Left cardiac atrium (tissue), 4 donors: ENCODE measurements around the gene MYO7A. TPM values are rescaled to one million over a fixed set of nuclear protein-coding genes. Genes with fewer than 3 reads are reported as not detected.

ENCODE experiments used
- ATAC-seq, 2 donors: fragments of 200-7000 bp; cut with Tn5 transposase; one replicate each; pipeline ENCODE4 v1.9.1; 2020; ENCODE audit warnings: mild to moderate bottlenecking in 2 of 2, moderate library complexity in 2 of 2
- DNase-seq: peaks from one replicate; pipeline ENCODE4 v3.0.0-alpha.2; 2020
- intact Hi-C, 2 donors: fragments of 100-400 bp; cut with DNase I; formaldehyde crosslinking; loops; one replicate each; pipeline versions ENCODE4 v1.14.1 to v1.15.1; 2022 to 2023
- total RNA-seq, 2 donors: library from RNA; stranded (reverse); fragmentation: NEBNext Ultra II Directional; extraction: Animal tissue kit (Norgen Biotek cat#: 25700); gene quantifications; one replicate each; pipeline ENCODE4 v1.2.1, GENCODE V29; 2021
- donor health status: DM: no; HTN: yes; CAD: no.
- donor health status: DM: no; HTN: yes; CAD: no; lungs with severe emphysema.
- donor health status: DM: yes; HTN: yes; CAD: no.
- donor health status: Dilated cardiomyopathy.

The MYO7A gene
- total RNA-seq, 2 donors from 2014 or later, result 7.5 to 11.1 TPM

DNA sequence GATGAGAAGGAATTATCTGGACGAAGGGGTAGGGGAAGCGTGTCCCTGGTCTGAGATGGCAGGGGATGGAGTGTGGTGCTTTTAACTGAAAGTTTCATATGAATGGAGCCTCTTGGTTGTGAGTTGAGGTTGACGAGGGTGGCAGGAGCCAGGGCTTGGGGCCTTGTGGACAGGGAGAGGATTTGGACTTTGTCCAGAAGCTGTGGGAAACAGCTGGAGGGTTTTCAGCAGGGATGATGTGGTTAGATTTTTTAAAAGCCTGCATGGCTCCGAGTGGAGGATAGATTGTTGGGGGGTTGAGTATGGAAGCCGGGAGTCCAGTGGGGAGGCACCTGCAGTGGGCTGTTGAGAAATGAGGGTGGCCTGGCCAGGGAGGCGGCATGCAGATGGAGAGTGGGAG is 24.8 kb downstream of the MYO7A start:
- DNase-seq (no peak), ATAC-seq (no peak)
- intact Hi-C loops, result no loop called here

- no peak for DNase-seq
- intact Hi-C loops, result no loop called here
- ATAC-seq, result no peak
Measured at GRCh38 chr11:77153276-77154185, 25.5 kb downstream of the MYO7A start.

DNA sequence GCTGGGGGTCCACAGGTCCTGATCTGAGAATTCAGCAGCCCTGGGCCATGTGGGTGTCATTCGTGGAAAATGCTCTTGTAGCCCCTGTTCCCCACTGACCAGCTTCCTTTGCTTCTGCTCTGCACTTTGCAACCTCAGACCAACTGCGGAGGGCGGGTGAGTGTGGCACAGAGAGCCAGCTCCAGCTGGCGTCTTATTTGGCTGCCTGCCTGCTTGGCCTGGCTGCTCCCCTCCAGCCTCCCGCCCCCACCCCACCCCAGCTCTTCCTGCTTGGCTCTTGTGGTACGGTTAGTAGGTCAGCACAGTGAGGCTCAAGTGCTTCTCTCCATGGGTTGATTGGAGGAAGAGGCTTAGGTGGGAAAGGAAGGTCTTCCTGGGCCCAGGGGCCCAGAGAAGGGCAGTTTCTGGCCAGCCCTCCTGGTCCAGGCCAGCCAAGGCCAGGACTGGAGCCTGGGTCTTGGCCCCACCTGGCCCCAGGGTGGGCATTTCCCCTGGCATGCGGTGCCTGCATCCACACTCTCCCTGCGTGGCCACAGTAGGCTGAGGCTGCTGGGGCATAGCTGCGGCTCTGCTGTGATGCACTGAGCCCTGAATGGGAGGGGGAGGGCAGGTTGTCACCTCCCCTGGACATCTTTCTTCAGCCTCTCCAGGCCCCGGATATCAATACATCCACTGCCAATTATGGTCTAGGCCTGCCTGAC is 26.5 kb downstream of the MYO7A start:
- ATAC-seq (peak; percentile 74 to 89), DNase-seq (peak; percentile 36)
- intact Hi-C loops, result no loop called here

- intact Hi-C loops, result no loop called here
- ATAC-seq (no peak), DNase-seq (no peak)
Measured at GRCh38 chr11:77155082-77155475, 27.0 kb downstream of the MYO7A start.

- ATAC-seq (no peak), DNase-seq (no peak)
- intact Hi-C loops, result no loop called here
Measured at GRCh38 chr11:77155556-77156130, 27.6 kb downstream of the MYO7A start.

- no peak for ATAC-seq
- DNase-seq, result no peak
- intact Hi-C loops, result no loop called here
Measured at GRCh38 chr11:77156396-77157195, 28.6 kb downstream of the MYO7A start.

DNA sequence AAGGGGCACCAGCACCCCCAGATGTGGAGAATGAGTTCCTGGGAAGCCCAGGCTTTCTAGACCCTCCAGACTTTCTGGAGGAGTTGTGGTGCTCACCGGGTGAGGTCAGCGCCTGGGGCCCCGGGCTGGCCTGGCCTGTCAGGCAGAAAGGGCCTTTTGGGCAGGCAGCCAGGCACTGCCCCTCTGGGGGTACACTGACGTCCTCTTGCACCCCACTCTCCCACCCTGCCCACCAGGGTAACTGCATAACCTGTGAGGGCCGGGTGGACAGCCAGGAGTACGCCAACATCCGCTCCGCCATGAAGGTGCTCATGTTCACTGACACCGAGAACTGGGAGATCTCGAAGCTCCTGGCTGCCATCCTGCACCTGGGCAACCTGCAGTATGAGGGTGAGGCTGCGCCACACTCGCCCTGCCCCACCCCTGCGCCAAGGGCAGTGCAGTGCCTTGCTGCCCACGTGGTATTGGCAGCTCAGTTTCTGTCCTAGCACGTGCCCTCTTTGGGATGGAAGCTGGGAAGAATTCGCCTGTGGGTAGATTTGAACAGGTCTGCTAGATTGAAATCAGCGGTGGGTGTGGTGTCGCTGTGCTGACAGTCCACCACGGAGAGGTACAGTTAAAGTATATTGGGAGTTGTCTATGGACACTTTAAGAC is 30.1 kb downstream of the MYO7A start:
- DNase-seq (no peak), ATAC-seq (no peak)
- intact Hi-C loops, result no loop called here

GRCh38 chr11:77159219-77159936 is 31.3 kb downstream of the MYO7A start:
- no peak for ATAC-seq
- intact Hi-C loops, result no loop called here

DNA sequence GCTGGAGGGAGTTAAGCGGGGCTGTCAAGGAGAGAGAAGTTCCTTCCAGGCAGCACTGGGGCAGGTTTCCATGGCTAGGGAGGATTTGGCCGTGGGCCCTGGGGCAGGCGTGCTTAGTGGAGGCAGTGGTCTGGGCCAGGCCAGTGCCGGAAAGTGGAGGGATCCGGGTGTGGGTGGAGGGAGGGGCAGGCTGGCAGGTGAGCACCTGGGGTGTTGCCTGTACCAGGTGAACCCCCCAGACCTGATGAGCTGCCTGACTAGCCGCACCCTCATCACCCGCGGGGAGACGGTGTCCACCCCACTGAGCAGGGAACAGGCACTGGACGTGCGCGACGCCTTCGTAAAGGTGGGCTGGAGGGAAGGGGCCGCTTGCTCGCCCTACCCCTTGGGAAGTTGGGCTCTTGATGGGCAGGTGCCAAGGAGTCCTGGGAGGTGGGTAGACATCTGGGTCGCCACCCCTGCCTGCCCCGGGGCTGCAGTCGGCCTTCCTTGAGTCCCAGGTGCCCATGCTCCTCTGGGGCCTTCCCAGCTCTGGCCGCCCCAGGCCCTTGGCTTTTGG is 32.0 kb downstream of the MYO7A start:
- no peak for ATAC-seq
- DNase-seq, result no peak
- intact Hi-C loops, result no loop called here

More at GRCh38 chr11:77159219-77159936, 31.3 kb downstream of the MYO7A start:
- DNase-seq, result no peak

DNA sequence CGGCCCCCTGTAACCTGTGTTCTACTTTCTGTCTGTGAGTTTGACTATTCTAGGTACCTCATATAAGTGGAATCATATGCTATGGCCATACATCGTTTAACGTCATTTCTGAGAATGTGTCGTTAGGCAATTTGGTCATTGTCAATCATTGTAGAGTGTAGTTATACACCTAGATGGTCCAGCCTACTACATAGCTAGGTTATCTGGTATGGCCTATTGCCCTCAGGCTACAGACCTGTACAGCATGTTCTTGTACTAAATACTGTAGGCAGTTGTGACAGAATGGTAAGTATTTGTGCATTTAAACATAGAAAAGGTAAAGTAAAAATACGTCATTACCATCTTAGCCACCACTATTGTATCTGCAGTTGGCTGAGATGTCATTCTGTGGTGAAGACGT is 35.2 kb downstream of the MYO7A start:
- intact Hi-C loops, result no loop called here
- no peak for DNase-seq
- ATAC-seq, result no peak

DNA sequence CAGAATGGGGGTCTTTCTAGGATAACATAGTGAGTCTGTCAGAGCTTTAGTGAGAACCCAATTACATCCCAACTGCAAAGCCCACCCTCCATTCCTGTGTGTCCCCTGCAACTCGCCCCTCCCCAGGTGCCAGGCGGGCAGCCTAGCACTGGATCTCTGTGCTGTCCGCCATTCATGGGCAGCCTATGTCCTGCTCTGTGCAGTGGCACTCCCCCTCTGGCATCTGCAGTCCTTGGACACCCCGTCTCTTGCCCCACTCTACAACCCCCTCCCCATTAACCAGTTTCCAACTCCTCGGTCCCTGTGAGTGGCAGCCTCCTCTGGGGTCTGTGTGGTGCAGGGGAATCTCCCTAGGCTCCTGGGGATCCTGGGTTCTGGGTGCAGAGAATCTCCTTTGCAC is 37.0 kb downstream of the MYO7A start:
- intact Hi-C loops, result no loop called here
- DNase-seq, result no peak
- no peak for ATAC-seq

DNA sequence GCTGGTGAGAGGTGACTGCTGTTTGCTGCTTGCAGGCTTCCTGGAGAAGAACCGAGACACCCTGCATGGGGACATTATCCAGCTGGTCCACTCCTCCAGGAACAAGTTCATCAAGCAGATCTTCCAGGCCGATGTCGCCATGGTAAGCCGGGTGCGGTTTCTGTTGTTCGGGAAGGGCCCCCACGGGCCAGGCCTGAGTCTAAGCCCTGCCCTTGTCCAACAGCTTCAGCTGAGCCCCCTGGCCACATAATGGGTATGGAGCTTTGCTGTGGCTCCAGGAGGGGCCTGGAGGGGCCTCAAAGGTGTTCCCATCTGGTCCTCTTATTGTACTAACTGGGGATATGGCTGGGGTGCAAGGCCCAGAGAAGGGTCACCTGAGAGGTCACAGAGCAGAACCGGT is 38.0 kb downstream of the MYO7A start:
- DNase-seq, result no peak
- intact Hi-C loops, result no loop called here
- no peak for ATAC-seq

DNA sequence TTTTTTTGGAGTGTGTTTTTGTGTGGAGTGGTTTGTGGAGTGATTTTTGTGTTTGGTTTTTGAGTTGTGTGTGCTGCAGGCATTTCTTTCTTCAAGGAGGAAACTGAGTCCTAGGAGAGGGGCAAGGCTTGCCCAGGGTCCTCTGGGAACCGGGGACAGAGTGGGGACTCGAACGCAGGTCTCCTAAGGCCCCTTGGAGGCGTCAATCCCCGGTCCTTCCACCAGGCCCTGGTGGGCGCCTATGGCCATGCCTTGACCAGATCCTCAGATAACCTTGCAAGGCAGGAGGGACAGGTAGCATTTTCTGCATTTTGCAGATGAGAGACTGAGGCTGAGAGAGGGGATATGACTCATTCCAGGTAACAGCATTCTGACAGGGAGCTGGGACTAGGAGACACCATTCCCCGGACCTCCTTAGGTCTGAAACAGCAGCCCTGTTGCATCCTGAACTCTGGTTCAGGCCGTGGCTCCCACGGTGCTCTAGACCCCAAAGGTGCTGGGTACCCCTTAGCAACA is 39.1 kb downstream of the MYO7A start:
- intact Hi-C loops, result no loop called here
- ATAC-seq (no peak), DNase-seq (no peak)

GRCh38 chr11:77167791-77168190 is 39.7 kb downstream of the MYO7A start:
- ATAC-seq, result no peak
- no peak for DNase-seq
- intact Hi-C loops, result no loop called here

DNA sequence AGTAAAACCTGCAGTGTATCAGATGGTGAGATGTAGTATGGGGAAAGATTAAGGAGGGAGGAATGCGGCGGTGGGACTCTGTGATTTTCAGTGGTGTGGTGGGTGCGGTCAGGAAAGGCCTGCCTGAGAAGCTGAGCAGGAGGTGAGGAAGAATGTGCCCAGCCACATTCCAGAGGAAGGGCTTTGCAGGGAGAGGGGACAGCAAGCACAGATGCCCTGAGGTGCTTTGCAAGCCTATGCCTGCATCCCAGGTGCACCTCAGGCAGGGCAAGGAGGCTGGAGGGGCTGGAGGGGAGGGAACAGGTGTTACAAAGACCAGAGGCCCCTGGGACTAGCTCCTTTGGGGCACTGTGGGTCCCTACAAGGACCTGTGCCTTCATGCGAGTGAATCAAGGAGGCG is 42.1 kb downstream of the MYO7A start:
- intact Hi-C loops, result no loop called here
- no peak for DNase-seq
- no peak for ATAC-seq

DNA sequence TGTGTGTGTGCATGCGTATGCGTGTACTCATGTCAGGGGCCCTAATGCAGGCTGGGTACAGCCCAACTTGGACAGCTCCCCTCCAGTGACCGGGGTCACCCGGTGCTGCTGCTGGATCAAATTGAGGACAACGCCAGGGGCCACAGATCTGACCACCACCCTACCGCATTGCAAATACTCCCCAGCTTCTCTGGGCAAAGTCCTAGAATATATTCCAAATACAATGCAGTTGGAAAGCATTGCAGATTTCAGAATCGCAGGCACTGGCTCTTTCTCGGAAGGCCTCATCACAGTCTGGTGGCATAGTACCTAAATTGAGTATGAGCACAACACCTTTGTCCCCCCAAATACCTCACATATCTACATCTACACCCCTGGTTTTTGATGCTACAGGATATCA is 43.2 kb downstream of the MYO7A start:
- ATAC-seq (no peak), DNase-seq (peak; percentile 3)
- intact Hi-C loops, result no loop called here

GRCh38 chr11:77171885-77172665 is 44.0 kb downstream of the MYO7A start:
- DNase-seq, result no peak
- intact Hi-C loops, result no loop called here
- ATAC-seq, result peak in 1 of 2 donors; percentile 38
